HG03342 (cell line): ENCODE results near the gene ARID4B.
"Not testable (repeated sequence)": the region's sequence is repeated elsewhere in the genome, so short reads cannot be mapped to it uniquely, and the experiment has no call there.

Experiments
- ATAC-seq: cut with Tn5 transposase; IDR thresholded peaks from one replicate; pipeline ENCODE4 v1.9.1; 2021; ENCODE audit warnings: mild to moderate bottlenecking, moderate library complexity; ENCODE audit not compliant: unreplicated experiment

ARID4B gene

GRCh38 chr1:235227414-235227813 lies 100.6 kb downstream of the ARID4B start:
- ATAC-seq, result no peak

GRCh38 chr1:235226933-235227332 lies 101.0 kb downstream of the ARID4B start:
- ATAC-seq, result no peak

- ATAC-seq, result no peak
Measured at GRCh38 chr1:235225299-235225698, 102.7 kb downstream of the ARID4B start.

- no peak for ATAC-seq
Measured at GRCh38 chr1:235221653-235222375, 106.2 kb downstream of the ARID4B start.

GRCh38 chr1:235215453-235215852 lies 112.5 kb downstream of the ARID4B start:
- ATAC-seq, result no peak

- not testable (repeated sequence) for ATAC-seq
Measured at GRCh38 chr1:235214962-235215361, 113.0 kb downstream of the ARID4B start.

- ATAC-seq, result no peak
Measured at GRCh38 chr1:235213752-235214151, 114.2 kb downstream of the ARID4B start.

- no peak for ATAC-seq
Measured at GRCh38 chr1:235211517-235211916, 116.5 kb downstream of the ARID4B start.

- ATAC-seq, result no peak
Measured at GRCh38 chr1:235207209-235207565, 120.8 kb downstream of the ARID4B start.

- ATAC-seq, result no peak
Measured at GRCh38 chr1:235206533-235207208, 121.3 kb downstream of the ARID4B start.

- ATAC-seq, result no peak
Measured at GRCh38 chr1:235205687-235206086, 122.3 kb downstream of the ARID4B start.

GRCh38 chr1:235203428-235203827 lies 124.6 kb downstream of the ARID4B start:
- ATAC-seq, result no peak

GRCh38 chr1:235202447-235202846 lies 125.5 kb downstream of the ARID4B start:
- not testable (repeated sequence) for ATAC-seq

GRCh38 chr1:235199441-235199840 lies 128.5 kb downstream of the ARID4B start:
- no peak for ATAC-seq

- ATAC-seq, result no peak
Measured at GRCh38 chr1:235190431-235190830, 137.5 kb downstream of the ARID4B start.

GRCh38 chr1:235187316-235187715 lies 140.7 kb downstream of the ARID4B start:
- no peak for ATAC-seq

GRCh38 chr1:235181561-235182245 lies 146.3 kb downstream of the ARID4B start:
- ATAC-seq, result no peak

GRCh38 chr1:235180916-235181460 lies 147.0 kb downstream of the ARID4B start:
- no peak for ATAC-seq

GRCh38 chr1:235176486-235176885 lies 151.5 kb downstream of the ARID4B start:
- ATAC-seq, result no peak

GRCh38 chr1:235169986-235170385 lies 158.0 kb downstream of the ARID4B start:
- no peak for ATAC-seq

- no peak for ATAC-seq
Measured at GRCh38 chr1:235168375-235168774, 159.6 kb downstream of the ARID4B start.
